Stimulated activated CD8-positive, alpha-beta memory T cell treated with anti-CD3 and anti-CD28 coated beads, Interleukin-15, amount 100 ng/mL, for 4 hours (primary cell): ENCODE data around the gene LMCD1.

Experiments used
- DNase-seq, 2 donors: peaks; one replicate each; pipeline ENCODE4 v3.0.0-alpha.2; 2020; ENCODE audit warnings: low read depth in 2 of 2

The LMCD1 gene

DNA sequence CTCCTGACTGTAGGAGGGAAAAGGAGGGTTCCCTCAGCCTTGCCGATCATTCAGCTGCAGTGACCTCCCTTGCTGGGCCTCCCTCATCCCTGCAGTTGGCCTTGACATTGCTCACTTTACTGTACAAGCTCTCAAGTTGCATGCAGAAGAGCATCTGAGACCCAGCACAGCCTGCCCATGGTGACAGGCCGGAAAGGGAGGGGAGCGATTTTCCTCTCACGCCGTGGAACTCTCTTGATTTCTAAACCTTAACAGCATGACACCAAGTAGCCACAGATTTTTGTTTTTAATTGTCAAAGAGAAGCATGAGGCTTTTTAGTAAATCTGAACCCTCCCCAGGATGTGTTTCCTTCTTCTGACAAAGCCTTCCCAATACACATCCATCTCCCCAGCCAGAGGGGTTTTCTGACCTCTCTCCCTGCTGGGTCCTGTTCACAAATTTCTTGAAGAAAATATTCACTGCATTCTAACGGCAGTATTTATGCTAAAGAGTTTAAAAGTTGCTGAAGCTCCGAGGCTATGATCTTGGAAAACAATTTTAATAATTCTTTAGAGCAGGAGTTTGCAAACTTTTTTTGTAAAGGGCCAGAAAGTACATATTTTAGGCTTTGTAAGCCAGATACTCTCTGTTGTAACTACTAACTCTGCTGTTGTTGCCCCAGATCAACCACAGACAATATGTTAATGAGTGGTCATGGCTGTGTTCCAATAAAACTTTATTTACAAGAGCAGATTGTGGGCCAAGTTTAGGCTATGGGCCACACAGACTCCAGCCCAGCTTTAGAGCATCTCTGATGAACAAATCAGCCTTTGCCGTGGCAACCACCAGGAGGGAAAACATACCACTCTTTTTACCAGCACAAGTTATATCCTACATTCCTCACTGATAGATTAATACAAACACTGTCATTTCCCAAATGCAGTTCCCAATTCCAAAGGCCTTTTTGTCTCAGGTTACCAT, 34.8 kb downstream of the LMCD1 start:
- no peak for DNase-seq

DNA sequence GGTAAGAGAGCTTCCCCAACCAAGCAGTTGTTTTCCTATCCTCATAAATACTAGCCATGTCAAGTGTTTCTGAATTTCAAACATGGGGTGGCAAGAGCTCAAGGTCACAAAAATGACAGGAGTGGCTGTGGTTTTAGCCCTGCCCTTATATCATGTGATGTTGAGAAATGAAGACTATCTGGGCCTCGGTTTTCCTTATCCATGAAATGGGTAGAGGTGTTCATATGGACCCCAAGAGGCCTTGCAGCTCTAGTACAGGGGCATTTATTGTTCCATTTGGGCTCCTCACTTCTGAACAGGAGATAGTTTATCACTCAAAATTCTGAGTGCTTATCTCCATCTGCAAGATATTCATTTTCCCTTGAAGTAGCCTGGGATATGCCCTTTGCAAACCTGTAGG, 35.8 kb downstream of the LMCD1 start:
- no peak for DNase-seq

GRCh38 chr3:8538223-8538622, 36.6 kb downstream of the LMCD1 start:
- DNase-seq = no peak

DNA sequence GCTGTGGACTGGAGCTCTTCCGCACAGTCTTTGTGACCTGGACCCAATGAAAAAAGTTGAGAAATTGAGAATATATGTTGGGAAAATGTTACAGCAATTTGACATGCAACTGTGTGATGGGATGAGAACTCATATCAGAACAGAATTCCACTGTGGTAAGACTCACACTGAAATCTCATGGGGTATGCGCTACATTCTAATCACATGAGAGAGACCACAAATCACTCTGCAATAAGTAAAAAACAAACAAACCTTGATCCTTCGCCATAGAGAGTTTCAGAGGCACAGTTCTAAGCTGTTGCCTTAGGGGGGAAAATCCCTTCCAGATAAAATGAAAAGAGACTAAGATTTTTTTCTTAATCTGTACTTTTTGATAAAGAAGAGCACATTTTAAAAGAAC, 37.3 kb downstream of the LMCD1 start:
- DNase-seq = no peak

DNA sequence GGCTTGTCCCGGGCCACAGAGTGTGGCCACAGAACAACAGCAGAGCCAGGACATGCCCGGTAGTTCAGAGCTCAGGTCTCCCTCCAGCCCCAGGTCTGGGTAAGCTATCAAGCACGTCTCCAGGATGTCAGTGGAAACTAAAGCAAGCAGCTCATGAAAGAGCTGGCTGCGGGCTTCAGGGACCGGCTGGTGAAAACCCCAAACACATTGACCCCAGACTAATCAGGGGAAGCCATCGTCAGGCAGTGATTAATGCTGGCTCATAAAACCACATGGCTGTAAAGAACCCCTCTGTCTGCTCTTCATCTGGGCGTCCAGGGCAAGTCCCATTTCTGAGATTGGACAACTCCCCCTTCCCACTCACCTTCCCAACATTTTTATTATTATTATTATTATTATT, 37.8 kb downstream of the LMCD1 start:
- no peak for DNase-seq

DNA sequence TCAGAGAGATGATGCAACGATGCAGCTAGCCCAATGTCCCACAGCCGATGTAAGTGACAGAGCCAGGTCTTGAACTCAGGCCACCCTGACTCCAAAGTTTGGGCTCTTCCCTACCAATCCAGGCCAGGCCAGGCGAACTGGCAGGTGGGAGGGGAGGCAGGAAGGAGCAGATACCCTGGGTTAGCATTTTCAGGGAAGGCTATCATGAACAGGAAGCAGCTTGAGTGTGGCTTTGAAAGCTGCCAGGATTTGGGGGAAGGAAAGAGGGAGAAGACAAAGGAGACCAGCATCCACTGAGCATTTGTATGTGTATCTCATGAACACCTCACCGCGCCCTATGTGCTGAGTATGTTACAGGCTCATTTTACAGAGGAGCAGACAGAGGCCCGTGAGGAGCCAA, 38.8 kb downstream of the LMCD1 start:
- DNase-seq = no peak

DNA sequence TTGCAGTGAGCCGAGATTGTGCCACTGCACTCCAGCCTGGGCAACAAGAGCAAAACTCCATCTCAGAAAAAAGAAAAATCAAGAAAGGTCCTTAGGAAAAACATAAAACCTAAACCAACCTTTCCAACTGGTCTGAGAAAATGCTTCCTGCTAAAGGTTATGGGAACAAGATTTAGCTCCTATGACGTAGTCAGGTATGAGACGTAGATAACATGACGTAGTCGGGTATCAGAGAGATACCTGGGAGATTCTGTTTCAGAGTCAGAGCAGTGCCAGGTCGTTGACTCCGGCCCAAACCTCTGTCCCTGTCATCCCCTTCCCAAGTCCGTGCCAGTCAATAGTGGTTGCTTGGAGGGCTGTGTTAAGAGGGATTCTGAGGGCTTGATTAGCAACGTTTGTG, 39.9 kb downstream of the LMCD1 start:
- no peak for DNase-seq

GRCh38 chr3:8542190-8543135, 40.8 kb downstream of the LMCD1 start:
- DNase-seq = no peak

DNA sequence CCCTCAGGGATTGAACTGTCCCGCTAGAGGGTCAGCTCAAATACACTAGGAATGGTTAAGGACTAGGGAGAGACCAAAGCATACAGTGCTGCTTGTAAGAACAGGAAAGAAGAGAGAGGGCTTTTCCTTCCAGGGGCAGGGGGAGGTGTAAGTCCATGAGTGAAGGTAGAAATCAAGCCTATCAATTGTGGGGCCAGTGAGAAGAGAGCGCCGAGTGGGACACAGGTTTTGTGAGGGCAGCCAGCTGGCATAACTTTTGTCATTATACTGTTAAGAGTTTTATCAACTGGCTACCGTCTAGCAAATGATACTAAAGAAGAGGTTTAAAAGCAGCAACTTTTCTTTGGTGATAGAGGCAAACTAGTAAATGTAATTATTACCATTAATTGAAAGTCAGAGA, 45.0 kb downstream of the LMCD1 start:
- DNase-seq = no peak

DNA sequence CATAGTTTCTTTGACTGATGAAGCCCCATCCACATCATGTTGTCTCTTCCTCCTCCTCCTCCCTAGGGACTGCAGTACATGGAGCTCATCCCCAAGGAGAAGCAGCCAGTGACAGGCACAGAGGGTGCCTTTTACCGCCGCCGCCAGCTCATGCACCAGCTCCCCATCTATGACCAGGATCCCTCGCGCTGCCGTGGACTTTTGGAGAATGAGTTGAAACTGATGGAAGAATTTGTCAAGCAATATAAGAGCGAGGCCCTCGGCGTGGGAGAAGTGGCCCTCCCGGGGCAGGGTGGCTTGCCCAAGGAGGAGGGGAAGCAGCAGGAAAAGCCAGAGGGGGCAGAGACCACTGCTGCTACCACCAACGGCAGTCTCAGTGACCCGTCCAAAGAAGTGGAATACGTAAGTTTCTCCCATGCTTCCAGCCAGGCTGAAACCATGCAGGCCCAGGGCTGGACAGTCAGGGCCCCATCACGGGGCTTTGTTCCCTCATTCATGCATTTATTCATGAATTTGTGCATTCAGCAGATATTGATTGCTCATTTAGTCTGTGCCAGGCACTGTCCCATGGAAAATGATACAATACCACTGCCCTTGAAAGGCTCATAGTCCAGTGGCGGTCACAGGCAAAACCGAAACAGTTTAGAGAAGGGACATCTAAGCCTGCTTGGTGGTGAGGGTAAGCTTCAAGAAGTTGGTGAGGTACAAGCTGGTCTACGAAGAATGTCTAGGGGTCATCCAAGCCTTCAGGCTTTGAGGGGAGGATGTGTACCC, 47.1 kb downstream of the LMCD1 start:
- DNase-seq = no peak

- no peak for DNase-seq
Observed at GRCh38 chr3:8549354-8549753, 47.7 kb downstream of the LMCD1 start.

GRCh38 chr3:8550611-8551010, 49.0 kb downstream of the LMCD1 start:
- DNase-seq = no peak

- no peak for DNase-seq
Observed at GRCh38 chr3:8552223-8552762, 50.7 kb downstream of the LMCD1 start.

GRCh38 chr3:8553405-8553804, 51.8 kb downstream of the LMCD1 start:
- no peak for DNase-seq

GRCh38 chr3:8554696-8555095, 53.1 kb downstream of the LMCD1 start:
- no peak for DNase-seq

- DNase-seq = no peak
Observed at GRCh38 chr3:8555113-8555661, 53.6 kb downstream of the LMCD1 start.

DNA sequence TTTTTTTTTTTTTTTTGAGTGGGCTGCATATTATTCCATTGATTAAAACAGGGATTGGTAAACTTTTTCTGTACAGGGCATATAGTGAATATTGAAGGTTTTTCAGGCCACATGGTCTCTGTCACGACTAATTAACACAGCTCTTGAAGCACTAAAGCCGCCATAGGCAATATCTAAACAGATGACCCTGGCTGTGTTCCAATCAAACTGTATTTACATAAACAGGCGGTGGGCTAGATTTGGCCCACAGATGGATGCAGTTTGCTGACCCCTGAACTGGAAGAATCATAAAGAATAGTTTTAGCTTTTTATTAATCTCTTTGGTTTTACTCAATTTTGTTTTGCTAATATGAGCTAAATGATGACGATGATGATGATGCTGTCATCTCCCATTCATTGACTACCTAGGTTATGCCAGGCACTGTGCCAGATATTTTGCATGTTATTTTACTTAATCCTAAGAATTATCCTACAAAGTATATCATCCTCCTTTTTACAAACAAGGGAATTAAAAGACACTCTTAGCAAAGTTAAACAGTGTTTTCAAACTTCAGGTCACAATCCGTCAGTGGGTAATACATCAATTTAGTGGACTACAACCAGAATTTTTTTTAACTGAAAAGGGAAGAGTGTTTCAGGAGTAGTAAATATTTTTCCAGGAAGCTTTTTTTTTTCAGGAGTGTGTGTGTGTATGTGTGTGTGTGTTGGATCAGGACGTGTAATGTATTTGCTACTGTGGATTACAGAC, 54.3 kb downstream of the LMCD1 start:
- no peak for DNase-seq

GRCh38 chr3:8556473-8556869, 54.8 kb downstream of the LMCD1 start:
- no peak for DNase-seq

GRCh38 chr3:8557298-8557697, 55.7 kb downstream of the LMCD1 start:
- DNase-seq = no peak

DNA sequence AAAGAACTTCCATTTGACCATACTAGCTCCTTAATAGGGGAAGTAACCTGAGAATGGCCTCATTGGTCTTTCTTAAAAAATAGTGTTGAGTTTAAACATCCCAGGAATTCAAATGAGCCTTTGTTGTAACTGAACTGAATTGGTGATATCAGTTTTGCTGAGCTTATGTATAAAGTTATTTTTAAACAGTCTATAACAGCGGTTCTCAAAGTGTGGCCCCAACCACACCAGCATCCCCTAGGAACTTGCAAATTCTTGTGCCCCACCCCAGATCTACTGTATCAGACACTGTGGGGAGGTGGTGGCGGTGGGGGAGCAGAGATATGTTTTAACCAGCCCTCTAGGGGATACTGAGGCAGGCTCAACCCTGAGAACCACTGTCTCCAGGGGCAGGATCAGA, 57.0 kb downstream of the LMCD1 start:
- DNase-seq = no peak

DNA sequence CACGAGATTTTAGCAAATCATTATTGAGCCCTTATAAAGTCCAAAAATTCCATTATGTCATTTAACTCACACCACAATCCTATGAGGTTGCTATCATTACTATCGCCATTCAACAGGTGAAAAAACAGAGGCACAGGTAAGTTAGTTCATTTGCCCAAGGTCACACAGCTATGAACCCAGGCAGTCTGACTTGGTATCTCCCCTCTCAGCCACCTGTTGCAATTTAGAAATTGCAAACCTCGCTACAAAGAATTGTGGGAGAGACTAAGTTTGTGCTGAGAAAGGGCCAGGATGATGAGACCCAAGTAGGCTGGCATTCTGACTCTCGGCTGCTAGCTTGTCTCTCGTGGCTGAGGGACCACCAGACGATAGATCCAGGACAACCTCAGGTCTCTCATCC, 57.7 kb downstream of the LMCD1 start:
- DNase-seq = no peak
